Measurements from ENCODE around the gene ANKLE2.
A peak's percentile ranks its signal among the peaks of the same experiment; 100 is the strongest.

Gene ANKLE2

DNA sequence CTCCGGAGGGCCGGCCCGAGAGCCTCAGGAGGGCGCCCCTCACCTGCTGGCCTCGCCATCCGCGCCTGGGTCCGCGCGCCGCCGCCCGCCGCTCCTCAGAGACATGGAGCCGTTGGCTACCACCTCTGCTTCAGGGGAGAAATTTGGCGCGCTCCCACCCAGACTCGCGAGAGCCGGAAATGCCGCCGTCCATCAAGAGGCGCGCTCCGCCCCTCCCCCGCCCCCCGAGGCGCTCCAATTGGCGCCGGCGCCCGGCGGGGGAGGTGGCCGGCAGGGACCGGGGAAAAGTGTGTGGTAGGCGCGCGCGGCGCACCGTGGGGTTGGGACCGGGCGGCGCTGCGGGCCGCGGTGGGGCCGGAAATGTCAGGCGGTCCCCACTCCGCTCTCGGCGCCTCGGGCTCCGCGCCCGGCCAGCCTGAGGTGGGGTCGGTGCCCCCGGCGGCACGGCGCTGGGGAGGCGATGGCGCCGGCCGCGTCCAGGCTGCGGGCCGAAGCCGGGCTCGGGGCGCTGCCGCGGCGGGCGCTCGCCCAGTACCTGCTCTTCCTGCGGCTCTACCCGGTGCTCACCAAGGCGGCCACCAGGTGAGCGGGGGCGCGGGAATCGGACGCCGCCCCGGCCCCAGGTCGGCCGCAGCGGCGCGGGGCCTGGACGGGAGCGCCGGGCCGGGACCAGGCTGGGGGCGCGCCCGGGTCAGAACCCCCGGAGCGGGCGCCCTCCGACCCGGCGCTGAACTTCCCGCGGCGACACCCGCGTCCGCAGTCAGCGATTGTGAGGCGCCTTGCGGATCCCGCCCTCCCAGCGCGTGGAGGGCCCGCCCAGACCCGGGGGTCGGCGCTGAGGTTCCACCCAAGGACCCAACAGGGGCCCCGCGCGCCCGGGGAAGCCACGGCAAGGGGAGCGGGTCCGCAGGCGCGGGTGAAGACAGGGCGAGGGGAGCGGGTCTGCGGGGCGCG, 74.1 kb downstream of the ANKLE2 start, which contains the start of the genes POLE and PXMP2:
TSS of gene POLE (minus strand) at position 132 of the 954 bp plus-strand sequence. CDS start at position 105, 27 bp downstream.
TSS of gene PXMP2 (plus strand) at position 377 of the 954 bp plus-strand sequence. CDS start at position 461, 84 bp downstream.
- peak; percentile 97 for DNase-seq (ENCODE audit: low spot score)

DNA sequence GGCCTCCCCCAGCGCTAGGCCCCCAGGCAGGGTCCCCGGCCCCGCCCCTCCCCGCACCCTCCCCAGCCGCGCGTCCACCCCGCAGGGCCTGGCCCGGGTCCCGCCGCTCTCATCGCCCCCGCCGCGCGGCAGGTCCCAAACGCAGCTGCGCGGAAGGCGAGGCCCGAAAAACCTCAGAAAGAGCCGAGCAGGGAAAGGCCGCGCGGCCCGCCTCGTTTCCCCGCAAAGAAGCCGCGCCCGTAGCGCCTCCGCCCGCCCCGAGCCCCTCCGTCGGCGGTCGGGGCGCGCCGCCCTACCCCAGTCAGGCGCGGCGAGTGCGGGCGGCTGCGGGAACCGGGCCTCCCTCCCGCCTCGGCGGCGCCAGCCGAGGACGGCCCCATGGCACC, 74.8 kb downstream of the ANKLE2 start:
- DNase-seq (ENCODE audit: low spot score): peak; percentile 73

DNA sequence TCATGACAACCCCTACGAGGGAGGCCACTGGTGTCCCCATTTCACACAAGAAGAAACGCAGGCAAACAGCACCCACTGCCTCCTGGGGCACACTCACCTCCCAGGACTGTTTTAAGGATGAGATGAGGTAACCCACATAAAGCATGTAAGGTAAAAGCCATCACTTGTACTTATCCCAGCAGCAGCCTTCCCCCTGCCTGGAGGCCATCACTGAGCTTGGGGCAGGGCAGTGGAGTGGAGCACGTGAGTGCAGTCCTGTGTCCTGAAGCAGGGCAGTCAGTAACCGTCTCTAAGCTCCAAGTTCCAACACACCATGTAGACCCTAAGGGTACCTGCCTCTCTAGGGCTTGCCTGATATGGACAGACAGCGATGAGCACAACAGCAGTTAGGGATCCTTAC, 76.2 kb downstream of the ANKLE2 start:
- no peak for DNase-seq (ENCODE audit: low spot score)

- DNase-seq (ENCODE audit: low spot score): no peak
Measured at GRCh38 chr12:132677492-132677891, 84.1 kb downstream of the ANKLE2 start.

GRCh38 chr12:132675757-132676432, 85.7 kb downstream of the ANKLE2 start:
- DNase-seq (ENCODE audit: low spot score): no peak
